GM12878 (cell line): ENCODE results near the gene EVA1A. TPM values are rescaled to one million over a fixed set of nuclear protein-coding genes. Genes with fewer than 3 reads are reported as not detected.

Experiments used
- ATAC-seq: fragments of 200-7000 bp; cut with Tn5 transposase; 3 replicates; pipeline ENCODE4 v1.9.1; 2020; ENCODE audit warnings: mild to moderate bottlenecking, moderate library complexity
- BruUV-seq: library from RNA; stranded (reverse); fragments of 400-500 nt; replicated peaks from 2 replicates; lab custom pipeline; 2021; lab: Mats Ljungman, UMichigan
- CTCF ChIA-PET: fragments of 300-600 bp; sonication (Branson Sonifier 250); formaldehyde crosslinking; extraction: SDS; loops from one replicate; lab custom pipeline; 2021; ENCODE audit warnings: inconsistent platforms; lab: Yijun Ruan, JAX
- POLR2A ChIA-PET: fragments of 350-600 bp; formaldehyde crosslinking; extraction: SDS; loops from one replicate; lab custom pipeline; 2021; ENCODE audit warnings: inconsistent platforms; lab: Charles Lee
- RAD21 ChIA-PET: fragments of 300-600 bp; sonication (Branson Sonifier 250); formaldehyde crosslinking; loops from one replicate; lab custom pipeline; 2023; ENCODE audit warnings: antibody characterized with exemption; ENCODE audit not compliant: unreplicated experiment; lab: Charles Lee
- SMC1A ChIA-PET: fragments of 300-600 bp; sonication (Branson Sonifier 250); formaldehyde crosslinking; loops from one replicate; lab custom pipeline; 2023; ENCODE audit not compliant: unreplicated experiment, uncharacterized antibody; lab: Charles Lee
- DNase-seq: peaks from one replicate; pipeline ENCODE4 v3.0.0-alpha.2; 2011; ENCODE audit warnings: low read depth, low spot score
- FAIRE-seq: peaks from 3 replicates; lab custom pipeline; 2011; peaks lifted over from hg19 to GRCh38; lab: Jason Lieb, UNC
- H2AFZ ChIP-seq: 2 replicates; pipeline ENCODE4 v1.6.0; 2011; ENCODE audit warnings: low read depth, low read length, control low read depth; ENCODE audit not compliant: control insufficient read depth
- H3K27ac ChIP-seq: 2 replicates; pipeline ENCODE4 v1.5.1; 2011; ENCODE audit warnings: control low read depth; ENCODE audit not compliant: control insufficient read depth, insufficient read depth
- H3K27me3 ChIP-seq, 2 experiments: replicated peaks in 1 of 2; 2 replicates each; pipeline versions ENCODE4 v1.6.0 to v1.6.1; 2011; ENCODE audit warnings: low read length in 1 of 2; ENCODE audit not compliant: control insufficient read depth in 2 of 2, insufficient read depth in 2 of 2
- H3K36me3 ChIP-seq, 2 experiments: 2 replicates each; pipeline ENCODE4 v1.5.1; 2011; ENCODE audit warnings: low read length in 1 of 2; ENCODE audit not compliant: control insufficient read depth in 2 of 2, insufficient read depth in 2 of 2
- H3K4me1 ChIP-seq: 2 replicates; pipeline ENCODE4 v1.6.1; 2011; ENCODE audit warnings: mild to moderate bottlenecking, low read length, moderate library complexity, mixed read lengths; ENCODE audit not compliant: control insufficient read depth, insufficient read depth
- H3K4me2 ChIP-seq: 2 replicates; pipeline ENCODE4 v1.6.0; 2011; ENCODE audit warnings: control low read depth; ENCODE audit not compliant: control insufficient read depth, insufficient read depth
- H3K4me3 ChIP-seq: fragments of 200-600 bp; sonication (generic); 2 replicates; pipeline ENCODE4 v1.5.1; 2016
- H3K79me2 ChIP-seq: 2 replicates; pipeline ENCODE4 v1.6.0; 2011; ENCODE audit warnings: low read length; ENCODE audit not compliant: control insufficient read depth, insufficient read depth
- H3K9ac ChIP-seq: 2 replicates; pipeline ENCODE4 v1.8.0; 2011; ENCODE audit warnings: low read length, control low read depth, mixed read lengths; ENCODE audit not compliant: control insufficient read depth, insufficient read depth
- H3K9me3 ChIP-seq: replicated peaks from 3 replicates; pipeline ENCODE4 v1.5.1; 2011; ENCODE audit warnings: mild to moderate bottlenecking, low read length; ENCODE audit not compliant: control insufficient read depth, insufficient read depth
- H4K20me1 ChIP-seq: 2 replicates; pipeline ENCODE4 v1.6.0; 2011; ENCODE audit not compliant: control insufficient read depth, insufficient read depth
- BHLHE40 ChIP-seq, 2 experiments: fragments of 450-650 bp in 1 of 2; IDR thresholded peaks; 2 replicates each; pipeline ENCODE4 v1.6.1; 2011 to 2017; ENCODE audit warnings: low read depth in 2 of 2, borderline replicate concordance in 1 of 2, improper control_type of control experiment in 1 of 2, low read length in 1 of 2, mild to moderate bottlenecking in 1 of 2
- CREM ChIP-seq: IDR thresholded peaks from 2 replicates; pipeline ENCODE4 v1.6.1; 2014; ENCODE audit warnings: antibody characterized with exemption, low read depth
- EP300 ChIP-seq, 2 experiments: fragments of 150-350 bp in 1 of 2; IDR thresholded peaks; 2 replicates each; pipeline ENCODE4 v1.6.1; 2011 to 2012; ENCODE audit warnings: low read depth in 2 of 2, low read length in 2 of 2, borderline replicate concordance in 1 of 2, improper control_type of control experiment in 1 of 2, inconsistent platforms in 1 of 2; ENCODE audit not compliant: control insufficient read depth in 1 of 2
- GATAD2B ChIP-seq: fragments of 450-650 bp; conservative IDR thresholded peaks from 2 replicates; pipeline ENCODE4 v1.6.1; 2017; ENCODE audit warnings: low read depth, mild to moderate bottlenecking, moderate library complexity
- HDAC6 ChIP-seq: fragments of 200-600 bp; sonication (generic); IDR thresholded peaks from one replicate; pipeline ENCODE4 v1.8.0; 2017; ENCODE audit warnings: antibody characterized with exemption; ENCODE audit not compliant: unreplicated experiment
- IKZF1 ChIP-seq: fragments of 450-650 bp; conservative IDR thresholded peaks from 2 replicates; pipeline ENCODE4 v1.6.1; 2017; ENCODE audit warnings: antibody characterized with exemption, mild to moderate bottlenecking
- LARP7 ChIP-seq: fragments of 450-650 bp; IDR thresholded peaks from 2 replicates; pipeline ENCODE4 v1.6.1; 2017; ENCODE audit warnings: mild to moderate bottlenecking
- MXI1 ChIP-seq: fragments of 150-350 bp; IDR thresholded peaks from 2 replicates; pipeline ENCODE4 v1.6.1; 2011; ENCODE audit warnings: low read depth, mild to moderate bottlenecking, inconsistent platforms, low read length, improper control_type of control experiment
- NR2C2 ChIP-seq: IDR thresholded peaks from 2 replicates; pipeline ENCODE4 v1.6.1; 2011; ENCODE audit warnings: borderline replicate concordance, low read depth; ENCODE audit not compliant: control insufficient read depth, insufficient read length
- NR2F1 ChIP-seq: fragments of 450-650 bp; conservative IDR thresholded peaks from 2 replicates; pipeline ENCODE4 v1.6.1; 2017; ENCODE audit warnings: mild to moderate bottlenecking
- PAX5 ChIP-seq: IDR thresholded peaks from 2 replicates; pipeline ENCODE4 v1.6.1; 2011; ENCODE audit warnings: low read depth, low read length, borderline replicate concordance
- RAD21 ChIP-seq: IDR thresholded peaks from 2 replicates; pipeline ENCODE4 v1.6.1; 2011; ENCODE audit warnings: mild to moderate bottlenecking, low read depth, low read length, moderate library complexity; ENCODE audit not compliant: insufficient read depth
- RELA ChIP-seq: fragments of 450-650 bp; IDR thresholded peaks from 2 replicates; pipeline ENCODE4 v1.8.0; 2014; ENCODE audit warnings: borderline replicate concordance; ENCODE audit not compliant: partially characterized antibody
- SMAD5 ChIP-seq: IDR thresholded peaks from 2 replicates; pipeline ENCODE4 v1.6.1; 2016; ENCODE audit warnings: antibody characterized with exemption, low read depth
- SMC3 ChIP-seq: IDR thresholded peaks from 2 replicates; pipeline ENCODE4 v1.6.1; 2011; ENCODE audit warnings: low read length, improper control_type of control experiment, borderline replicate concordance
- TARDBP ChIP-seq: IDR thresholded peaks from 2 replicates; pipeline ENCODE4 v1.6.1; 2016; ENCODE audit warnings: borderline replicate concordance
- WGBS: methylation state at CpG from one replicate; pipeline ENCODE4 v1.1.6; 2016; ENCODE audit warnings: low lambda C conversion rate; ENCODE audit not compliant: insufficient replicate concordance, insufficient coverage; ENCODE audit errors: missing lambda C conversion rate; 5-methylcytosine and 5-hydroxymethylcytosine counted together
- in situ Hi-C: fragments of 300-500 bp; cut with MboI; formaldehyde crosslinking; loops from 9 replicates; pipeline ENCODE4 v1.14.3; 2018; ENCODE audit warnings: mixed read lengths
- intact Hi-C: fragments of 100-400 bp; cut with micrococcal nuclease; formaldehyde crosslinking; loops from one replicate; pipeline ENCODE4 v1.14.2; 2022; ENCODE audit not compliant: unreplicated experiment
- polyA plus RNA-seq, 11 experiments: library from polyadenylated mRNA; depleted of rRNA in 4 of 11; unstranded in 6 of 11; stranded (reverse) in 5 of 11; fragments of >200 nt; fragmentation: Nextera tagmentation in 4 of 11; fragmentation: Illumina TruSeq in 1 of 11; extraction: Ambion mirVana in 4 of 11; extraction: Trizol in 1 of 11; gene quantifications; 1 replicate in 1 of 11; 2 replicates in 10 of 11; pipeline versions ENCODE4 v1.2.1 to v1.2.3, GENCODE V29; 2011 to 2016; ENCODE audit warnings: inconsistent platforms in 2 of 11, missing spikeins in 2 of 11, low read depth in 1 of 11
- total RNA-seq, 4 experiments: library from RNA; depleted of rRNA in 3 of 4; stranded (reverse); fragments of >200 nt in 3 of 4; fragmentation: Illumina TruSeq in 1 of 4; extraction: Trizol in 1 of 4; gene quantifications; 2 replicates each; pipeline versions ENCODE4 v1.2.1 to v1.2.3, GENCODE V29; 2013 to 2021
- TF ChIP-seq, protein P1 (sequence below): fragments of 450-650 bp; IDR thresholded peaks from 2 replicates; pipeline ENCODE4 v1.6.1; 2017; ENCODE audit warnings: mild to moderate bottlenecking
- TF ChIP-seq, protein P2 (sequence below): fragments of 450-650 bp; formaldehyde crosslinking; IDR thresholded peaks from 2 replicates; pipeline ENCODE4 v1.4.0; 2020; ENCODE audit warnings: mild to moderate bottlenecking, moderate library complexity

Gene EVA1A
- total and polyA plus RNA-seq, 10 of the 15 experiments (the other 5 are each of a cell fraction or from before 2014, with no cell fraction given), result 0.13 to 1.0 (median 0.34) TPM; not detected in 5

DNA sequence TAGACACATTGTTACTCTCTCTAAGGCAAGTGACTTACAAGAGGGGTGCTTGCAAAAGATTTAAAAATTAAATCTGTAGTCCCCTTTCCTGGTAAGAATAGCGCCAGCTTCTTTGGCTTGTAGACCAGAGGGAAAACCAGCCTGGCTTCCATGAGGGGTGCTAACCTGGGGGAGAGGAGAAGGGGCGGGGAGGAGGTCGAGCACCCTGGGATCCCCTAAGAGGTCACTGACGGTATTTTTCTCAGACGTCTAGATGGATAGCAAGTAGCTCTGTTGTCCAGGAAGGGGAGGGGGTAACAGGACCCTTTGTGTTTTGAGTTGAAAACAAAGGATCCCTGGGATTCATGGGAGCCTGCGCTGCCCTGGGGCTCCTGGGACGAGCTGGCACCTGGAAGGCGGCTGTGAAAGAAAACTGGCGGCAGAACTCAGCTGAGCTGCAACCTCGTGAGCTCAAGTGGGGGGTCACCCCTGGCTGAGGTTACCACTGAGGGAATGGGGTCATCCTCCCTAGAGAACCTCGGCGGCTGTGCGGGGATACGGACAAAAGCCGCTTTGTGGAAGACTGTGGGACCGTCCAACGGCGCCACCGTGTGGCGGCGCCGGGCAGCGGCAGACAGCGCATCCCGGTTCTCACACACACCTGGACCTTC lies 48.1 kb upstream of the EVA1A start:
- ChIA-PET CTCF (interaction anchor here (0.6 to 3.6 kb wide), 61 partner anchors 11 to 756 kb away, joined by 3 to 76 read pairs (median 4); partner anchors contain the start of gene TACR1), SMC1A (interaction anchor here (0.7 to 3.1 kb wide), 34 partner anchors 9 to 920 kb away, joined by 3 to 19 read pairs (median 4); partner anchors contain the start of gene TACR1), RAD21 (interaction anchor here (0.8 to 2.1 kb wide), 15 partner anchors 10 to 690 kb away, joined by 3 to 25 read pairs (median 6); partner anchors contain the start of gene TACR1), POLR2A (no interaction called here)
- H3K4me2 ChIP-seq, result peak overlapping the region; percentile 24; the same call in 1 of the 2 replicates
- no peaks in the 10 kb centered on the region for H3K79me2 ChIP-seq
- BruUV-seq, result no TSS peak
- H3K36me3 ChIP-seq, result no peaks in the 10 kb centered on the region
- FAIRE-seq (peak; percentile 77), DNase-seq (no peak), ATAC-seq (peak; percentile 97)
- no peaks in the 10 kb centered on the region for H3K9me3 ChIP-seq
- no peak overlapping the region for H3K9ac ChIP-seq
- 0 out of 2 replicates have a peak, but pooled peaks cover 2% of the 10 kb centered on the region for H3K4me1 ChIP-seq
- no peaks in the 10 kb centered on the region for H3K27me3 ChIP-seq
- H2AFZ ChIP-seq, result peak overlapping the region; percentile 29
- 7% methylated on average over 24 of the region's 25 CpGs for WGBS
- no peak overlapping the region for H3K27ac ChIP-seq
- no peaks in the 10 kb centered on the region for H4K20me1 ChIP-seq
- H3K4me3 ChIP-seq, result peak overlapping the region; percentile 49; the same call in 1 of the 2 replicates
- intact Hi-C loops (loop anchor here (1.0 to 5.0 kb wide), 6 partner anchors 145 to 692 kb away; no protein-coding TSS in a partner anchor), in situ Hi-C loops (loop anchor here (5.0 to 10.0 kb wide), 4 partner anchors 142 to 914 kb away; no protein-coding TSS in a partner anchor)
- TF ChIP-seq CREM, result 0 out of 2 replicates have a peak, but pooled peaks have one; percentile 23
- TF ChIP-seq GATAD2B, result peak; percentile 53; the same call in 1 of the 2 replicates
- TF ChIP-seq, protein P1, sequence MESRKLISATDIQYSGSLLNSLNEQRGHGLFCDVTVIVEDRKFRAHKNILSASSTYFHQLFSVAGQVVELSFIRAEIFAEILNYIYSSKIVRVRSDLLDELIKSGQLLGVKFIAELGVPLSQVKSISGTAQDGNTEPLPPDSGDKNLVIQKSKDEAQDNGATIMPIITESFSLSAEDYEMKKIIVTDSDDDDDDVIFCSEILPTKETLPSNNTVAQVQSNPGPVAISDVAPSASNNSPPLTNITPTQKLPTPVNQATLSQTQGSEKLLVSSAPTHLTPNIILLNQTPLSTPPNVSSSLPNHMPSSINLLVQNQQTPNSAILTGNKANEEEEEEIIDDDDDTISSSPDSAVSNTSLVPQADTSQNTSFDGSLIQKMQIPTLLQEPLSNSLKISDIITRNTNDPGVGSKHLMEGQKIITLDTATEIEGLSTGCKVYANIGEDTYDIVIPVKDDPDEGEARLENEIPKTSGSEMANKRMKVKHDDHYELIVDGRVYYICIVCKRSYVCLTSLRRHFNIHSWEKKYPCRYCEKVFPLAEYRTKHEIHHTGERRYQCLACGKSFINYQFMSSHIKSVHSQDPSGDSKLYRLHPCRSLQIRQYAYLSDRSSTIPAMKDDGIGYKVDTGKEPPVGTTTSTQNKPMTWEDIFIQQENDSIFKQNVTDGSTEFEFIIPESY, result no peak
- no peak for TF ChIP-seq MXI1
- peak; percentile 88 for TF ChIP-seq RAD21
- peak; percentile 93 for TF ChIP-seq SMC3
- TF ChIP-seq SMAD5, result no peak
- TF ChIP-seq EP300 (IDR thresholded peaks at IDR 0.05; ENCODE audit: borderline replicate concordance in 1 of 2, control insufficient read depth in 1 of 2, low read depth in 2 of 2, low read length in 2 of 2), result no peak
- no peak for TF ChIP-seq NR2C2
- no peak for TF ChIP-seq PAX5
- TF ChIP-seq, protein P2, sequence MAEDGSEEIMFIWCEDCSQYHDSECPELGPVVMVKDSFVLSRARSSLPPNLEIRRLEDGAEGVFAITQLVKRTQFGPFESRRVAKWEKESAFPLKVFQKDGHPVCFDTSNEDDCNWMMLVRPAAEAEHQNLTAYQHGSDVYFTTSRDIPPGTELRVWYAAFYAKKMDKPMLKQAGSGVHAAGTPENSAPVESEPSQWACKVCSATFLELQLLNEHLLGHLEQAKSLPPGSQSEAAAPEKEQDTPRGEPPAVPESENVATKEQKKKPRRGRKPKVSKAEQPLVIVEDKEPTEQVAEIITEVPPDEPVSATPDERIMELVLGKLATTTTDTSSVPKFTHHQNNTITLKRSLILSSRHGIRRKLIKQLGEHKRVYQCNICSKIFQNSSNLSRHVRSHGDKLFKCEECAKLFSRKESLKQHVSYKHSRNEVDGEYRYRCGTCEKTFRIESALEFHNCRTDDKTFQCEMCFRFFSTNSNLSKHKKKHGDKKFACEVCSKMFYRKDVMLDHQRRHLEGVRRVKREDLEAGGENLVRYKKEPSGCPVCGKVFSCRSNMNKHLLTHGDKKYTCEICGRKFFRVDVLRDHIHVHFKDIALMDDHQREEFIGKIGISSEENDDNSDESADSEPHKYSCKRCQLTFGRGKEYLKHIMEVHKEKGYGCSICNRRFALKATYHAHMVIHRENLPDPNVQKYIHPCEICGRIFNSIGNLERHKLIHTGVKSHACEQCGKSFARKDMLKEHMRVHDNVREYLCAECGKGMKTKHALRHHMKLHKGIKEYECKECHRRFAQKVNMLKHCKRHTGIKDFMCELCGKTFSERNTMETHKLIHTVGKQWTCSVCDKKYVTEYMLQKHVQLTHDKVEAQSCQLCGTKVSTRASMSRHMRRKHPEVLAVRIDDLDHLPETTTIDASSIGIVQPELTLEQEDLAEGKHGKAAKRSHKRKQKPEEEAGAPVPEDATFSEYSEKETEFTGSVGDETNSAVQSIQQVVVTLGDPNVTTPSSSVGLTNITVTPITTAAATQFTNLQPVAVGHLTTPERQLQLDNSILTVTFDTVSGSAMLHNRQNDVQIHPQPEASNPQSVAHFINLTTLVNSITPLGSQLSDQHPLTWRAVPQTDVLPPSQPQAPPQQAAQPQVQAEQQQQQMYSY (CRISPR knock-in tag), result no peak
- no peak for TF ChIP-seq HDAC6
- peak; percentile 68 for TF ChIP-seq LARP7
- no peak; the same call in none of the 2 replicates for TF ChIP-seq IKZF1
- TF ChIP-seq BHLHE40 (IDR thresholded peaks at IDR 0.05; ENCODE audit: borderline replicate concordance in 1 of 2, low read depth in 2 of 2, low read length in 1 of 2), result peak in 1 of 2 experiments; percentile 36; a peak in 1 of 4 replicates
- TF ChIP-seq NR2F1, result peak; percentile 67
- no peak; the same call in 1 of the 2 replicates for TF ChIP-seq TARDBP
- no peak for TF ChIP-seq RELA
